HPDE6-E6E7 (cell line): ENCODE measurements around the gene NAPB.
A peak's percentile ranks its signal among the peaks of the same experiment; 100 is the strongest.

ENCODE experiments used
- DNase-seq: peaks from one replicate; pipeline ENCODE4 v3.0.0; 2011; ENCODE audit warnings: missing footprints; ENCODE audit errors: extremely low spot score

The NAPB gene

DNA sequence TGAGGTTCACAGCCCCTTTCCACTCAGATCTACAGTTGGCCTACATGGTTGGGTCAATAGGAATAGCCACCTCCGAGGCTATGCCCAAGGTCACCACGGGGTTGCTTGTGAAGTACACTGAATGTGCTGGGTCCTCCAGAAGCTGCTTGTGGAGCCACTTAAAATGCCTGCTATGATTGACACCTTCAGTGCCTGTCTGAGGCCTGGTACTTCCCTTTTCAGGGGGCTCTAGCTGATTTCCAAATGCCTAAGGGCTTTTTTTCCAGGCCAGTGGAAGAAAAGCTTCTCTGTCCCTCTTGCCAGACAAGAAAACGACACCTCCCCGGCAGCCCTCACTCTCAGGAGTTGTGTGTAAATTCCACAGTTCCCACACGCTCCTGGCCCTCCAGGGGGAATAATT lies 77.0 kb downstream of the NAPB start:
- DNase-seq = no peak

DNA sequence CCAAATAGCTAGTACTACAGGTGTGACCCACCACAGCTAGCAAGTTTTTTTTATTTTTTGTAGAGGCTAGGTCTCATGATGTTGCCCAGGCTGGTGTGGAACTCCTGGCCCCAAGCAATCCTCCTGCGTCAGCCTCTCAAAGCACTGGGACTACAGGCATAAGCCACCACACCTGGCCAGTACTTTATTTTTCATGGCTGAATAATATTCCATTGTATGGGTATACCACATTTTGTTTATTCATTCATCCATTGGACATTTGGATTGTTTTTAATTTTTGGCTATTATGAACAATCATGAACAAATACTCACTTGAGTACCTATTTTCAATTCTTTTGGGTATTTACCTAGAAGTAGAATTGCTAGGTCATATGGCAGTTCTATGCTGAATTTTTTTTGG lies 77.7 kb downstream of the NAPB start:
- no peak for DNase-seq

DNA sequence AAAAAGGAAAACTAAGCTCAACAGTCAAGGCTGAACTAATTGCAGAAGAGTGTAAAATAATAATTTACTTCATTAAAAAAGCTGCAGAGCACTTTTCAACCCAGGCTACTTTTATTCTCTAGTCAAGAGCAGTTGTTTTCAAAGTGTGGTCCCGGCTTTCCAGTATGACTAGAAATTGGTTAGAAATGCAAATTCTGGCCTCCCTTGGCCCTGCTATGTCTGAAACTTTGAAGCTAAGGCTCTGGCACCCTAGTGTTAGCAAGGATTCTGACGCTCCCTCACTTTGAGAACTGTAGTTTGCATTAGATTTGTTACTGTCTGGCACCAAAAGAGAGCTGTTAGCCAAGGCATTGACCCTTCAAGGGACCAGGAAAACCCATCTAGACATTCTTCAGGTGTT lies 80.2 kb downstream of the NAPB start:
- DNase-seq = no peak

DNA sequence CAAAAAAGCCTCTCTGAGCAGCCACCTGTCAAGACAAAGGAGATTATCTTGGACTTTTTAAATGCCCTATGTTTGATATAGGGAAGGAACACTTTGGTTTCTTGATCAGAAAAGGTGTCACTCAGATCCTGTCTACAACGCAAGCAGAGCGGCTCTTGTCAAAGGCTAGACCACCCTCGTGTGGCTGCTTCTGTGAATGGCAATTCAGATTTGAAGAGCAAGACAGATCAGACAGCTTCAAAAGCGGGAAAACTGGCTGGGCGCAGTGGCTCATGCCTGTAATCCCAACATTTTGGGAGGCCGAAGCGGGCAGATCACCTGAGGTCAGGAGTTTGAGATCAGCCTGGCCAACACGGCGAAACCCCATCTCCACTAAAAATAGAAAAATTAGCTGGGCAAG lies 80.8 kb downstream of the NAPB start:
- peak; percentile 73 for DNase-seq

DNA sequence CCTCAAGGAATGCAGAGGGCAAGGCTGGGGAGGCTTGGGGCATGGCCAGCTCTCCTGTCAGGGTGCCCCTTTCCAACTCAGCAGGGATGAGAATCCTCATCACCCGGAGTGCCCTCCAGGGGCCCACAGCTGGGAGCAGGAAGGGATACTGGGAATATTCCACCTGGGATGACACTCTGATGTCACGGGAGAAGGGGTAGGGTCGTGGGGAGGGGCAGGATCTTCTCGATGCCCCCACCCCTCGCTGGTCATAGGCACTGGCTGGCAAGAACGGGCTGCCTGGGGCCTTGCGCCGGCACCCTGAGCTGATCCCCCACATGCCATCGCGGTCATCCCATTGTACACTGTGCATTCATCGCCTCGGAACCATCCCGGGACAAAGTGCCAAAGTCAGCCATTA lies 81.3 kb downstream of the NAPB start:
- no peak for DNase-seq

DNA sequence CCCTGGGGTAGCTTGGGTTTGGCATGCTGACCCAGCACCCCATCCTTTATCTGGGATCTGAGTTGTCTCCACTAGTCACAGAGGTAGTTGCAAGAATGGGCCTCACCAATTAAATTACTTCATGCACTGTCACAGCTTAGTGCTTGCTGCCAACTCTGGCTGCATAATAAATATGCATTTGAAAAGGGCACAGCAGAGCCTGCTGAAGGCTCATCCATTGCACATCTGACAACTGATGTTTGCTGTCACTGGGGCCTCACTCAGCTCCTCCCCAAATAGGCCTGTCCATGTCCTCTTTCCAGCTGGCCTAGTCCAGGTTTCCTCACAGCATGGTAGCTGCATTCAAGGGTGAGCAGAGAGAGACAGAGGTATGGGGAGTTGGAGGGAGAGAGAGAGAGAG lies 84.0 kb downstream of the NAPB start:
- no peak for DNase-seq

DNA sequence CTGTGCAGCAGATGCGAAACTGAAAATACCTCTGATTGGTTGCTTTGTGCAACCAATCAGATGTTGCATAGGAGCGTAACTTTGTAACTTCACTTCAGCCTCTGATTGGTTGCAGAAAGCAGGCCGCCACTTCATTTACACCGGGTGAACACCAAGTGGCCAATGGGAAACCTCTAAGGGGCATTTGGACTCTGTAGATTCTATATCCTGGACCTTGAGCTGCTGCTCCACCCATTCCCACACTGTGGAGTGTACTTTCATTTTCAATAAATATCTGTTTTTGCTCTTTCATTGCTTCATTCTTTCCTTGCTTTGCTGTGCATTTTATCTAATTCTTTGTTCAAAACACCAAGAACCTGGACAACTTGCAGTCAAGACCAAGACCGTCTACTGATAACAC lies 84.8 kb downstream of the NAPB start:
- no peak for DNase-seq

DNA sequence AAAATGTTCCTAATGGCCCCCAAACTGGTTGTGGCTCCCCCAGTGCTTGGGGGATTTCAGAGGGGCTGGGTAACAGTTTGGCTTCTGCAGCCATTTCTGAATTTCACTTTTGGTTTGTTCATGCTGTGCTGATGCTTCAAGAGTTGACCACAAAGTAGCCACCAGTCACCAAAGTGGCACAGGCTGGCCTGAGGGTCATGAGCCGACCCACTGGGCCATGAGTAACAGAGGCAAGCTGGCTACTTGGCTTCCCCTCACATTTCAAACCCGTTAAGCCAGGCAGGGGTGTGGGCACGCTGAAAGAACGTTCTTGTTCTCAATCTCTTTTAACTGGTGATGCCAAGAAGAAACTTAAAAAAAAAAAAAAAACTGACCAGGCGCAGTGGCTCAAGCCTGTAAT lies 85.8 kb downstream of the NAPB start:
- DNase-seq = no peak

DNA sequence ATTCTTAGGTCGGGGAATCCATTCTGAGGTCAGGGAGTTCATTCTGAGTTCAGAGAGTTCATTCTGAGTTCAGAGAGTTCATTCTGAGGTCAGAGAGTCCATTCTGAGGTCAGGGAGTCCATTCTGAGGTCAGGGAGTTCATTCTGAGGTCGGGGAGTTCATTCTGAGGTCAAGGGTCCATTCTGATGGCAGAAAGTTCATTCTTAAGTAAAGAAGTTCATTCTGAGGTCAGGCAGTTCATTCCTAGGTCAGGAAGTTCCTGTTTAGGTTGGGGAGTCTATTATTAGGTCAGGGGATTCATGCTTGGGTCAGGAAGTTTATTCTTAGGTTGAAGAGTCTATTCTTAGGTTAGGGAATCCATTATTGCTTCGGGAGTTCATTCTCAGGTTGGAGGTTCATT lies 87.2 kb downstream of the NAPB start:
- no peak for DNase-seq

DNA sequence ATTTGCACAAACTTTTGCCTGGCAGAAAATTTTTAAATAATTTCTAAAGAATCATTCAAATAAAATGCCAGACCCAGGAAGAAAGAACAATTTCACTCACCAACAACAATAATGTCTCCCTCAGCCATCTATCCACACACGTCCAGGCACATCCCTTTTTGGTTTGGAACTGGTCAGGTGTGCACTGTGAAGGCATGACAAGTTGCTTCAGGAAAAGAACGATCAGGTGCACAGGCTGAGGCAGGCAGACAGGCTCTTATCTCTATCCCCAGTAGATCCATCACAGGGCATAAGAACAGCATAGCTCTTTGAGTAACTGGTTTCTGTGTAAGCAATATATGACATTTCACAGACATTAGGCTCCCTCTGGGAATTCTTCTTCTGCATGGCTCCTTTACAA lies 88.8 kb downstream of the NAPB start:
- DNase-seq = no peak

DNA sequence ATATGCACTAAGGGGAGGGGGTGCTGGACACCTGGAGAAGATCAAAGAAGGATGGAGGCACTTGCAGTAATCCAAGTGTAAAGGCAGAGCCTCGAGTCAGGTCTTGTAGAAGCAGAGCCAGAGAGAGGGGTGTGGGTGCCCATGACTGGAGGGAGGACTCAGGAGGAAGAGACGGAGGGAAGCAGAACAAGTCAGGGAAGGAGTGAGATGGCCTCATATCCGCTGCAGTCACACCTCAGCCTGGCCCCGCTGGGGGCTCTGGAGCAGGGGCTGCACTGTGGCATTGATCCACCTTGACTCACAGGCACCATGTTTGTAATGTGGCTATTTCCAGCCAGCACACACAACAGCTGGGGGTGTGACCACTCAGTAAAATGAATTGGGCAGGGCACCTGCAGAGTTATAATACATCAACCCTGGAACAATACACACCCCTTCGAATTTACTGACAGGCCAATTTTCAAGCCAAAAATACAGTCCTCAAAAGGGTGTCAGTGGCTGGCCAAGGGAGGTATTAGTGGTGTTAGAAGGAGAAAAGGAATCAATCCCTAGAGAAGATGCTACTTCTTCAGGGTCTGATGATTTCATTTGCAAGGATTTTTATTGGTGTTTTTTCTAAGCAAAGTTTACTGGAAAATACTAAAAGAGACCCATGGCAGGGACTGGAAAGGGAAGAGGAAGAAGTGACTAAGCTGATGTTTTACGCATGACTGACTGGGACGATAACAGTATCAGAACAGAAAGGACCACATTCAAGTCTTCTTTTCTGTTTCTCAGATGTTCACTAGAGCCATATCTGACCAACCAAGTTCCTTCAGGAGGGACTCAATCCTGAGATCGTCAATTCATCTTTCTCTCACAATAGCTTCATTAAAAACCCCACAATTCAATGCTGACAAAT lies 89.6 kb downstream of the NAPB start:
- DNase-seq = no peak

DNA sequence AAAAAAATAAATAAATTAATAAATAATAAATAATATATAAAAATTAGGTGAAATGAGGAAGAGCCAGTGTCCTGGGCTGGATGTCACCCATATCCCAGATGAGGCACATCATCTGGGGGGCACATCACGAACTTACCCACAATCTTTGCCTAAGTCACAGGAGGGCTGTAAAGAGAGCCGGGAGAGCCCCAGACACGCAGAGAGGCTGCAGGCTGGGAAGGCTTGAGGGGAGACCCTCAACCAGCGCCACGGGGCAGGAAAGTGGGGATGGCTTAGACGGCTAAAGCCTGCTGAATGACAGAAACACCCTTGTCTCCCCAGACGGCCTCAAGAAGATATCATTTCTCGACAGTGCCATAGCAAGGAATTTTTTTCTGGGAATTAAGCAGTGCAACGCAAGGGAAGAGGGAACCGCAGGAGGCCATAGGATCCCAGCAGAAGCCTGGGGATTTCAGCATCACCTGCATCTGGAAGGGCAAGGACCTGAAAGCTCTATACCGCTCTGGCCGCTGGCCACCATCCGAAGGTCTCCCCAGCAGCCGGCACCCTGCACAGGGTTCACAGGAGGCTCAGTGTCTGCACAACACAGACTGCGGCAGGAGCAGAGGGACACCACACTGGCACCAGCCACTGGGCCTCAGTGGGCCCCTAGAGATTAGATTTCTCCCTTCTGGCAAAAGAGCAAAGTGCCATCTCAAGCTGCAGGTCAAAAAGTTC lies 93.5 kb downstream of the NAPB start:
- no peak for DNase-seq

DNA sequence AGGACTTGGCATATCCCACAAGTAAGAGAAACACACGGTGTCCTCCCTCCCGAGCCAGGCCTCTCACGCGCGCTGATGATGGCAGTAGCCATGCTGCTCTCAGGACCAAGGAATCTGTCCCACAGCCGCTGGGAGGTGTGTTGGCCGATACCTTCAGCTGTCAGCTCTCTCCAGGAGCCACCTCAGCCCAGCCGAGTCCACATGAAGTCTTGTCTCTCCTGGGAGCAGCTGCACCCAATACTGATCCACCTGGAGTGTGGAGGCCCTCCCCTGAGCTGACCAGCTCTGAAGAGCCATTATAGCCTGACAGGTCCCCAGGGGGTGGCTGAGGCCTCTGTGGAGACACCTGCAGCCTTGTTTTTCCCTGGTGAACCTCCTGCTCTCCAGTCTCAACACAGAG lies 94.5 kb downstream of the NAPB start:
- no peak for DNase-seq

DNA sequence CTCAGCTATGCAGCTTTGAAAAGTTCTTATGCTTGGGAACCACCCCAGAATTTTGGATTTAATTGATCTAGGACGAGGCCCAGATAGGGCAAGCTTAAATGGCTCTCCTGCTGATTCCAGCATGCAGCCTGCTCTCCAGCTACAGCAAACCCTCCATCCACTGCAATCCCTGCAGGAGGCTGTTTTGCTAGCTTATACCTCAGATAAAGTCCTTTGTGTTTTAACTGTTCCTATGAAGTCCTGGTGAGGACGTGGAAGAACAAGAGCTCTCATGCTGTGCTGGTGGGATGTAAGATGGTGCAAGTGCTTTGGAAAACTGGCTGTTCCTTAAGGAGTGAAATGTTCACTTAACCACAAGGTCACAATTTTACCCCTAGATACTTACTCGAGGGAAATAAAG lies 96.2 kb downstream of the NAPB start:
- DNase-seq = no peak
